Esophagus muscularis mucosa (tissue), 4 donors: Measurements from ENCODE around the gene ANP32A.

Source experiments
- CTCF ChIP-seq, 3 experiments: fragments of 200-600 bp in 2 of 3; fragments of 450-650 bp in 1 of 3; sonication (generic) in 2 of 3; IDR thresholded peaks; one replicate each; pipeline ENCODE4 v1.5.1; 2017 to 2019; ENCODE audit warnings: antibody characterized with exemption in 3 of 3, mild to moderate bottlenecking in 2 of 3, moderate library complexity in 1 of 3
- EP300 ChIP-seq: sonication (generic); formaldehyde crosslinking; IDR thresholded peaks from one replicate; pipeline ENCODE4 v1.6.1; 2017; ENCODE audit warnings: antibody characterized with exemption
- POLR2A ChIP-seq: fragments of 450-650 bp; IDR thresholded peaks from one replicate; pipeline ENCODE4 v1.6.1; 2017; ENCODE audit warnings: antibody characterized with exemption, moderate library complexity, mild to moderate bottlenecking, low read depth
- POLR2AphosphoS5 ChIP-seq, 2 donors: sonication (generic); formaldehyde crosslinking; IDR thresholded peaks; one replicate each; pipeline ENCODE4 v1.6.1; 2017; ENCODE audit warnings: antibody characterized with exemption in 2 of 2

GRCh38 chr15:68791431-68792283, 29.0 kb downstream of the ANP32A start:
- TF ChIP-seq CTCF (IDR thresholded peaks at IDR 0.05): no peak
- TF ChIP-seq POLR2A: no peak
- TF ChIP-seq EP300: no peak
- no peak for TF ChIP-seq POLR2AphosphoS5 (IDR thresholded peaks at IDR 0.05)
